GM21423 (cell line): ENCODE data around the gene SIK2.

ENCODE experiments used
- ATAC-seq: cut with Tn5 transposase; IDR thresholded peaks from one replicate; pipeline ENCODE4 v1.9.1; 2021; ENCODE audit warnings: mild to moderate bottlenecking, moderate library complexity; ENCODE audit not compliant: unreplicated experiment

Gene SIK2

GRCh38 chr11:111581341-111581740, 20.9 kb upstream of the SIK2 start:
- ATAC-seq, result no peak

DNA sequence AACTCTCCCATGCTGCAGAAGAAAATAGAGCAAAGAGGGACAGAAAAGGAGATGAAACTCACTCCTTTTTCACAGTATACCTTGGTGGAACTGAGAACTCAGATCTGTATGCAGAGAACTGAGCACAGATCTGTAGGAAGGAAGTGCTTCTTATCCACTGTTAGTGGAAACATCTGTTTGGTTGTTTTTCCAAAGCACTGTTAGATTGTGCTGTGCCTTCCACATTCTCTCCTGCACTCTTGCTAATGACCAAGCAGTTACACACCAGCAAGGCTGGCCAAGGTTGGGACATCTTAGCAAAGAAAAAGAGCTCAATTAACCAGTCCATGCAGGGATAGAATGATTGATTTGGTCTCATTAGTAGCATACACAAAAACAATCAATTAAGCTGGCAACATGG, 20.1 kb upstream of the SIK2 start:
- no peak for ATAC-seq

DNA sequence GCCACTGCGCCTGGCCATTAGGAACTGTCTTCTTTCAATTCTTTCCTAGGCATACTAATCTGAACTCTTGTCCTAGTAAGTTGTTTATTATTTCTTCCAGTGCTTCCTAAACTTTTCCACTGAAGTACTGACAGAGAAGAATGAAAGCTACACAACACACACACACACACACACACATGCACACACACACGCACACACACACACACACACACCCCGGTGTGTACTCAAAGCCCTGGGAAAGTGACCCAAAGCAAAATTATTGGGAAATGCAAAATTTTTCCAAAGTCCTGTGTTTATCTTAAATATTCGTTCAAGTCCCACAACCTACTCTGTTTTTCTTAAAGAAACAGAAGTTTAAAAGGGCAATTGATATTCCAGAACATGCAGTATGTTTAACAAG, 19.4 kb upstream of the SIK2 start:
- no peak for ATAC-seq

- no peak for ATAC-seq
These were observed 16.9 kb upstream of the SIK2 start for GRCh38 chr11:111585371-111585770.

- ATAC-seq, result no peak
These were observed 15.8 kb upstream of the SIK2 start for GRCh38 chr11:111586388-111586831.

- no peak for ATAC-seq
These were observed 13.1 kb upstream of the SIK2 start for GRCh38 chr11:111589114-111589513.

- no peak for ATAC-seq
These were observed 12.3 kb upstream of the SIK2 start for GRCh38 chr11:111589886-111590499.

- ATAC-seq, result no peak
These were observed 10.9 kb upstream of the SIK2 start for GRCh38 chr11:111591187-111591960.

DNA sequence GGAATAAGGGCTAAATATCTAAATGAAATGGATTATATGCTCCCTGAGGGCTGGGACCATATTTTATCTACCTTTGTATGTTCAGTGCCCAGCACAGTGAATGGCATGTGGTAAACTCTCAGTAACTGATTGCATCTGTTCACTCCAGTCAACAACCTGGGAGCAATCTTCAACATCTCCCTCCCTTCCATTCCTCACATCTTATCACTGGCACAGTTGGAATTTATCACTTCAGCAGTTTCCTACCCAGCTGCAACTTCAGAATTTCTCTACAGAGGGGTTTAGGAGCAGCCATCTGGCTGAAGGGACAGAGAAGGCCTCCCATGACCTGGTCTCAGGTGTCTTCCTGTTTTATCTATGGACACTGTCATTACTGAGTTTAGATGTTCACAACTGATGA, 9.8 kb upstream of the SIK2 start:
- no peak for ATAC-seq

DNA sequence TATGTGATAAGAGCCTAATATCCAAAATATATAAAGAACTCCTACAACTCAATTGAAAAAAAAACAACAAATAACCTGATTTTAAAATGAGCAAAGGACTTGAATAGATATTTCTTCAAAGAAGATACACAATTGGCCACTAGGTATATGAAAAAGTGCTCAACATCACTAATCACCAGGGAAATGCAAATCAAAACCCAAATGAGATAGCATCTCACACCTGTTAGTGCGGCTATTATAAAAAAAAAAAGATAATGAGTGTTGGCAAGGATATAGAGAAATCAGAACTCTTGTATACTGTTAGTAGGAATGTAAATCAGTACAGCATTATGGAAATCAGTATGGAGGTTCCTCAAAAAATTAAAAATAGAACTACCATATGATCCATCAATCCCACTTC, 5.9 kb upstream of the SIK2 start:
- no peak for ATAC-seq

- ATAC-seq, result no peak
These were observed 4.1 kb upstream of the SIK2 start for GRCh38 chr11:111598148-111598547.

GRCh38 chr11:111598559-111598958, 3.7 kb upstream of the SIK2 start:
- no peak for ATAC-seq

- ATAC-seq, result no peak
These were observed 642 bp upstream of the SIK2 start for GRCh38 chr11:111601636-111601978.

DNA sequence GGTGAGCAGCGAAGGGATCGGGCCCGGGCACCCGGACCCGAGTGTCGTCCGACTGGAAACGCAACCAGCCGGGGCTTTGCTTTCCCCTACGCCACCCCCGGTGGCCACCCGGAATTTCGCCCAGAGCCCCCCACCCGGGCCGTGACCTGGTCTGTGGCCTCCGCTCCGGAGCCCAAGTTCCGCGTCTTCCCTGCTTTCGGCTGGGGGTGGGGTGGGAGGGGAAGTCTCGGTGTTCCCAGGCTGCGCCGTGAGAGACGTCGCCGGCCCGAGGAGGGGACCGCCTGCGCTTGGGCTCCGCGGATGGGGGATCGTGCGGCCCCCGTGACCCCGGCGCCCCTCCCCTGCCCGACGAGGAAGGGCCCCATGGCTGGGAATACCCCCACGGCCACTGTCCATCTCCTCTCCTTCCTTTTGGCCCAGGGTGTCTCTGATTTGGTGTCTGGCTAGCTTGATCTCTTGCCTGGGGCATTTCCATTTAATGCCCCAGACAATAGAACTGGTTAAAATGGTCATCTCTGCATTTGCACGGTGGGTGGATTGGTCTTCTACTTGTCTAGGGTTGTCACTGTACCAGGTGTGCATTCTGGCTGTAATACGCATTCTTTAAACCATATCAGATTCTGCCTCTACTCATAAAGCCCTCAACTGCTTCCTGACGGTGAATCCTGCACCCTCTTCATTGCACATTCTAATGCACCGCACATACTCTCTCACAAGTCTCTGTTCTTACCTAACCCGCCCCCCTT, 789 bp downstream of the SIK2 start:
- ATAC-seq, result no peak

DNA sequence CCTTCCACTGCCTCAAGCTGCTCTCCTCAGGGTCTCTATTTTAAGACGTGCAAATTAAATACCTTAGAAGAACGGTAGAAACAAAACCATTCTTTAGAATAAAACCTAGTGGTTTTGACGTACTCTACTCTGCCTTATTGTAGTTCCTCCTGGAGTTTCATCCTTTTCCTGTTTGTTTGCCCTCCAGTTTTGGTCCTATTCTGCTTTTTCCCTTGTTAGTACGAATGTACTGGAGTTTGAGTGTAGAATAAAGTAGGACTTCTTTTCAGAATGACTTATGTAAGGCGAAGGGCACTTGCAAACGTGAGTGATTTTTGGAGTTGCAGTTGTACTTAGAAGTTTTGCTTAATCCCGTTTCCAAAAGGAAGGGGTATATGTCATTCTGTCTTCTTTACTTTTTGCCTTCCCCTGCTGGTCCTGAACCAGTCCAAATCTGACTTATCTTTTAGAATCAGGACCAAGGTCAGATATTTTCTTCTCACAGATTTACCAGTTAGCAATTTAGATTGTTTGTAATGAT, 1.4 kb downstream of the SIK2 start:
- no peak for ATAC-seq

GRCh38 chr11:111604392-111605009, 2.3 kb downstream of the SIK2 start:
- no peak for ATAC-seq

DNA sequence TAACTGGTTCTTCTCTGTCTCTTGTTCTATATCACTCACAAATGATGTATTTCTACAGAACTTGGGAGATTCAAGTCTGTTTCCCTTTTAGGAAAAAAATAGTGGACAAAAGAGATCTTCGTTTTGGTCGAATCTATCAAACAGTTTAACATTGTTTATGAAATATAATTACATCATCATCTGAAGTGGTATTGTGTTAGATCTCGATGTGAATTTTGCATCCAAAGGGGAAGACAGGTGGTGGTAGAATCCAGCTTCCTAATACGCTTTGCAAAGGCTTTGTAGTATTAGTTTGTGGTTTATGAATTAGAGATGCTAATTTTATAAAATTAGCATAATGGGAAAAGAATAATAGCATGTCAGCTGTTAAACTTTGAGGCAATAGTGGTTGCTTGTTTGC, 3.4 kb downstream of the SIK2 start:
- ATAC-seq, result no peak

- ATAC-seq, result no peak
These were observed 4.7 kb downstream of the SIK2 start for GRCh38 chr11:111606986-111607385.

DNA sequence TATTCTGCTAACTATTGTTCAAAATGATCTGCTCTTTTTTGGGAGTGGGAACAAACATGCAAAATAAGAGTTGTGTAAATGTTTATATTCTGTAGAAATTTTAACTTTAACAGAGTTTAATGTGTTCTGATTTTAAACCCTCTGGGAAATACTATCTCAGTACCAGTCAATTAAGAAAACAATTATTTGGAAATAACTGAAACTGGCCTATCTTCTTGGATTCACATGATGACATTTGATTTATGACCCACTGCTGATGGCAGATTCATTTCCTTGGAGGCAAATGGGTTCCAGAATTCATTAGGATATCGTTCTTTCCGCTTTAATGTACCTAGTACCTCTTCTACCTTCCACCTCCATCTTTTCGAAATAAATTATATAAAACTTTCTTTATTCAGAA, 5.5 kb downstream of the SIK2 start:
- ATAC-seq, result no peak

GRCh38 chr11:111612224-111612623, 10.0 kb downstream of the SIK2 start:
- ATAC-seq, result no peak

DNA sequence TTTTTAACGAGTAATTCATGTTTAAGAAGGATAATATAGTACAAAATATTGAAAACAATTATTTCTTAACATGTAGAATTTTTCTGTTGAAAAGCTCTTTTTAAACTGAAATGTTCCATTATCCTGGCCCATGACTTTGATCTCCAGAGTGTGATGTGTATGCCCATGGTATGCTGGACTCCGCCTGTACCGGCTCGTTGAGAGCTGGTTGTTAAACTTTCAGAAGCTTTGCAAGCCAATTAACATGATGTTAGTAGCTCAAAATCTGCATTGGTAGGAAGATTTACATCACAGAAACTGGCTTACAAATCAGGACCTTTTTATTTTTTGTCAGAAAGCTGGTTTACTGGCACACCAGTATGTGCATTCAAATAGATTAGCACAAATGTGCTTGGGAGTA, 15.0 kb downstream of the SIK2 start:
- ATAC-seq, result no peak
